Pulmonary artery endothelial cell (primary cell): ENCODE measurements around the gene SLC38A1. TPM values are rescaled to one million over a fixed set of nuclear protein-coding genes. Genes with fewer than 3 reads are reported as not detected.
A peak's percentile ranks its signal among the peaks of the same experiment; 100 is the strongest.
"Not testable (repeated sequence)": the region's sequence is repeated elsewhere in the genome, so short reads cannot be mapped to it uniquely, and the experiment has no call there.

ENCODE experiments used
- DNase-seq: peaks from one replicate; pipeline ENCODE4 v3.0.0-alpha.2; 2011; ENCODE audit warnings: low read depth, low spot score
- total RNA-seq: library from RNA; depleted of rRNA; stranded (reverse); fragments of >200 nt; gene quantifications from 2 replicates; pipeline ENCODE4 v1.2.3, GENCODE V29; 2014

Gene SLC38A1
- total RNA-seq, 1 donor from 2014 or later: 66.2 TPM

DNA sequence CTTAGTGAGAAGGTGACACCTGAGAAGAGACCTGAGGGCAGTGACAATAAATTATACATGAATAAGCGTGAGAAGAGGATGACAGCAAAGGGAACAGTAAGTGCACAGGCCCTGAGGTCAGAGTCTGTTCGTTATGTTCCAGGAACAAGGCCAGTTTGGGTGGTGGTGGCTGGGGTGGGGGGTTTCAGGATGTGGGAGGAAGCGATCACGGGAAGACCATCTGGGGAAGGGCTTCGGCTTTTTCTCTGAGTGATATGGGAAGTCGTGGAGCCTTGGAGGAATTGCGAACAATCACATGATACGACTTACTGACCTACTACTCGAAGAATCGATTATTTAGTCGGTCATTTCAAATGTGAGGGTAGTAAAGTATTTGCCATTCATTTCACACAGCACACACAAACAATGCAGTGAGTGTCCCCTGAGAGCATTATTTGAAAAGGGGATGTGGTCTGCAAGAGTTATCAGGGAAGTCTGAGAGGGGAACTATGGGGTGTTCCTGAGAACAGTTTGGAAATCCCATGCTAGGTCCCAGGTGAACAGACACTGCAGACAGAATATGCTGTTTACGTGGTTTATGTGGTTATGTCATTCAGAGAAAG, 94.7 kb downstream of the SLC38A1 start:
- no peak for DNase-seq

DNA sequence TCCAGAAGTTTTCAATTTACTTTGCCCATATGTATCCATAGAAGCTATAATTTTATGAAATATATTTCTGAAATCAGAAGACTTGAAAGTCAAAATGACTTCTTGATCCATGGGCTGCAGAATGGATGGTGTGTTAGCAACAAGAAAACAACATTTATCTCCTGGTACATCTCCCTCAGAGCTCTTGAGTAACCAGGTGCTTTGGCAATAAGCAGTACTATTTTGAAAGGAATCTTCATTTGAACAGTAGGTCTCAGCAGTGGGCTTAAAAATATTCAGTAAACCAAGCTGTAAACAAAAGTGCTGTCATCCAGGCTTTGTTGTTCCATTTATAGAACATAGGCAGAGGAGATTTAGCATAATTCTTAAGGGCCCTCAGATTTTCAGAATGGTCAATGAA, 100.4 kb downstream of the SLC38A1 start:
- DNase-seq: no peak

DNA sequence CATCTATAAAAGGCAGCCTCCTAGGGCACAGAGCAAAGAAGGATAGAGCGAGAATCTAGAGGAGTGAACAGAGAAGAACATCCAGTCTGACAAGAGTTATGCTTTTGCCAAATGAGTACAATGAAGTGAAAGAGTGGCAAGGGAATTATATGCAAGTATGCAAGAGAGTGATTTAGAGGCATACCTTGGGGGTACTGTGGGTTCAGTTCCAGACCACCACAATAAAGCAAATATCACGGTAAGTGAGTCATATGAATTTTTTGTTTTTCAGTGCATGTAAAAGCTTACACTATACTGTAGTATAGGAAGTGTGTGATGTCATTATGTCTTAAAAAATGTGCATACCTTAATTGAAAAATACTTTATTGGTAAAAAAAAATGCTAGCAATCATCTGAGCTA, 101.4 kb downstream of the SLC38A1 start:
- no peak for DNase-seq

DNA sequence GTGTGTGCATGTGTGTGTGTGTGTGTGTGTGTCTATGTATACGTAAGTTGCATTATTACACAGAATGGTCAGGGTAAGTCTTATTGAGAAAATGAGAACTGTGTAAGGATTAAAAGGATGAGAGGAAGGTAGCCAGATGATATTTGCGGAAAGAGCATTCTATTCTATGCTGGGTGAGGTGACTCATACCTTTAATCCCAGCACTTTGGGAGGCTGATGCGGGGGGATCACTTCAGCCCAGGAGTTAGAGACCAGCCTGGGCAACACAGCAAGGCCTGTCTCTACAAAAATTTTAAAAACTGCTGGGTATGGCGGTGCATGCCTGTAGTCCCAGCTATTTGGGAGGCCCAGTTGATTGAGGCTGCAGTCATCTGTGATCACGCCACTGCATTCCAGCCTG, 103.7 kb downstream of the SLC38A1 start:
- DNase-seq: no peak

DNA sequence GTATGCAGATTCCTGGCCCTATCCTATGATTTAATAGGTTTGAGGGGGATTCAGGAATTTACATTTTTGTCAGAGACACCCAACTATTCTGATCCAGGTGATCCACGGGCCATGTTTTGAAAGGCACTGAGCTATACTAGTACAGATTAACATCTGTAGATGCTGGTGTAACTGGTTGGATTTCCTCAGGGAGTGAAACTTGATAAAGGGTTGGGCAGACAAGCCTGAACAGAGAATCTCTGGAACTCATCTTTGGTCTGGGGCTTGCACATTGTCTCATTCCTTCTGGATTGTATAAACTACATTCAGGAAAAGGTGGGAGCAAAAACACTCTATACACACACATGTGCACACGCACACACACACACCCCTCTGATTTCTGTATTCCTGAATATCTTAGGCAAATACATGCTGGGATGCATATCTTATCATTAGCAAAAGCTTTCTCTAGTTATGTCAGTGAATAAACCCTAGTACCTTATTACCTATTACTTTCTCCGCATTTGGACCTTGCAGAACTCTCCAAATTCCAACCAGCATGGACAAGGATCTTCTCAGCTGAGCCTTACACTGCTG, 104.6 kb downstream of the SLC38A1 start:
- no peak for DNase-seq

DNA sequence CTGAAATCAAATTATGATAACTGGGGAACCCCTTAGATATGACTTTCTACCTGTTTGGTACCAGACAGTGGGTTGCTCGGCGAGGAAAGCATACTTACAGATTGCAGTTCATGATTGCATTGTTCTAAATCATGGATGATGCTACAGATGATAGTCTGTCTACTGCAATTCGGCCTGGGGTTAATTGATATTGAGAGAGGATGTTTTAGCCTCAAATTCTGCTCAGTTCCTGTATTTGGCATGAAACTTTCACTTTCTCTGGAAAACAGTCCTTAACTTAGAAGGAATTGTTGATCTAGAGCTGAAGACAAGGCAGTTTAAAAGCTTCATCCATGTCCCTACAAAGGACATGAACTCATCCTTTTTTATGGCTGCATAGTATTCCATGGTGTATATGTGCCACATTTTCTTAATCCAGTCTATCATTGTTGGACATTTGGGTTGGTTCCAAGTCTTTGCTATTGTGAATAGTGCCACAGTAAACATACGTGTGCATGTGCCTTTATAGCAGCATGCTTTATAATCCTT, 106.2 kb downstream of the SLC38A1 start:
- not testable (repeated sequence) for DNase-seq

DNA sequence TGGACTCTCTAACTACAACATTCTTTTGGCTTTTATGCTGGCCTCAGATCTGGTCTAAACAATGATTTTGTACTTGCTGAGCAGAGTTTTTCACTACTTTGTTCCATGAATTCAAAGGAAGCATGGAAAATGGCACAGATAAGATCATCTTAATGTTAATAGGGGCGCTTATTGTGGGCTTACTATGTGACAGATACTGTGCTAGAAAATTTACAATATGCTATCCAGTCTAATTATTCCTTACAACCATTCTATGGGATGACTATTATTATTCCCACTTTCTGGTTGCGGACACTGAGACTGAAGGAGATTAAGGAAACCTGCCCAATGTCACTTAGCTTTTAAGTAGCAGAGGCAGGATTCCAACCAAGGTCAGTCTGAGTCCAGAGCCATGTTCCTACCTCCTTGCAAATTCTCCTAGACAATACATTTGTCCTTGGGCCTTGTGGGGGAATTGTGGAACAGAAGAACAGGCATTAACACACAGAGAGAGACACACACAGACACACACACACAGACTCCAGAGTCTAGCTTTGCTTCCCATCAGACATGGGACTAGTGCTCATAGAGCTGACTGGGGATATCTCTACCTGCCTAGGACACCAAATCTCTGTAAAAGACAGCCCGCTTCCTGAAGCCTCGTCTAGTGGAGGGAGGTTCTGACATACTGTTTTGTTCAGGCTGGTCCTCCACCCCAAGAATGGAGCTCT, 107.7 kb downstream of the SLC38A1 start:
- DNase-seq: no peak

DNA sequence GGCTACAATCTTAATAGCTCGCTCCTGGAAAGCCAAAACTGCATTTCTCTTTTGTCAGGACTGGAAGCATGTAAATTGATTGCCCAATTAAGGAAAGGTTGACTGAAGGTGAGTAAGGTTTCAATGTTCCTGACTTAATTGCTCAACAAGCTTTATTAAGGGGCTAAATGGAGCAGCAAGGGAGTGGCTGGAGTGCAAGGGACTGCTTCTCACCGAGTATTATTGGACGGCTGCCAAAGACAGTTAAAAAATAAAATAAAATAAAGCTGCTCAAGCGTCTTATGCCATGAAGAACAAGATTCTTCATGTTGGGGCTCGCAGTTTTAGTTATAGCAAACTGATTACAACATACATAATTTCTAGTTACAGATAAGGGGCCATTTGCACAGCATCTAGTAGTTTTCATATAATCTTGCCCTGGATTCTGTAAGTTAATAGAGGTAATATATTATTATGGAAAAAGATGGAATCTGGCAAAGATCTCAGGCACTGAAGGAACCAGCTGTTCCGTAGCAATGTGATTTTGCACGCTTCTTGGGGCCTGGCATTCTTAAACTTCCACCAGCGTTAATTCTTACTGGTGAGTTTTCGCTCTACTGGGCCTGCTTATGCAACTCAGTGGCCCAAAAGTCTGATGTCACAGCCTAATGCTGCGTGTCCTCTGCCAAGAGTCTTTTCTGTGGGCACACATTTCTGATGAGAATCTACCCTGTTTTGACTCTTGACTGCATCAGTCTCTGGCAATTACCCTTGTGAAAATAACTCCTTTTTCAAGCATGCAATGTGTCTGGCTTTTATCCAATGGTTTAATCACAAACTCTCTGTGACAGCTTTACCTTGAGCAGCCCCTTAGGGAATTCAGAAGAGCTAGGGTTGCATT, 108.5 kb downstream of the SLC38A1 start:
- DNase-seq: no peak

DNA sequence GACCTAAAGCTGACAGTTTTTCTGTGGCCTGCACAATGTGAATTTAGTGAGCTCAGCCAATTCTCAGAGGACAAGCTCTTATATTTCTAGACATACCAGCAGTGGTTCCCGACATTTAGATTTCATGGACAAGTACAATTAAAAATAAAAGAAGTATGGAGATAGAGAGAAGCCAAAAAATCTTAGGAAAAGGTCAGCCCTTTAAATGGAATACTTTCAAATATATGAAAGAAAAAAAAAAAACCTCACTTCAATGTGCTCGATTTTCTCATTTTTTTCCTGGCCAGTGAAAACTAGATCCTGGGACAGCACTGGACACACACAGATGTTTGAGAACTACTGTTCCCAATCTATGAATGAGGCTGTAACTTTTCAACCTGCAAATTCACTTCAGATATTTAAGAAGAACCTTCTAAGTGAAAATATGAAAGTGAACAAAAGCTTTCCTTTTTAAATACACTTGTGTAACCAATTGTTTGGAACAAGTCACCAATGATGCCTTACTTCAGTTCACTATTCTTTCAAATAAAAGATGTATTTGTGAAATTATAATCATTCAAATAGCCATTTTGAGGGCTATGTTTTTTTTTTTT, 109.4 kb downstream of the SLC38A1 start:
- no peak for DNase-seq

DNA sequence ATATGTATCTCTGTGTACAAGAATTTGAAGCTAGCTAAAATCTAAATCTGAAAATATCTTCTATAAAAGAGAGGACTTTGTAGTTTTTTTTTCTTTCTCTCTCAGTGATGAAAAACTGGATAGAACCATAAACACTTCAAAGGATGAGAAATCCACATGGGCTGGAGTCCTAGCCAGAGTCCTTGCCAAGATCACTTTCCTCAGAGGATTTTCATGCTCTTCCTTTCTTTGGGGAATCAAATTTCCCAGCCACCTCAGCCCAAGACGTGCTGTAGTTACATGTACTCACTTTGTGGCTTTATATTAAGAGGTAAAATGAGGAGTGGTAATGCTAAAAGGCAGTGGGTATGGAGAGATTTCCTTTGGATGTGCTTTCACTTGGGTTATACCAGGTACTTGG, 110.3 kb downstream of the SLC38A1 start:
- DNase-seq: no peak

DNA sequence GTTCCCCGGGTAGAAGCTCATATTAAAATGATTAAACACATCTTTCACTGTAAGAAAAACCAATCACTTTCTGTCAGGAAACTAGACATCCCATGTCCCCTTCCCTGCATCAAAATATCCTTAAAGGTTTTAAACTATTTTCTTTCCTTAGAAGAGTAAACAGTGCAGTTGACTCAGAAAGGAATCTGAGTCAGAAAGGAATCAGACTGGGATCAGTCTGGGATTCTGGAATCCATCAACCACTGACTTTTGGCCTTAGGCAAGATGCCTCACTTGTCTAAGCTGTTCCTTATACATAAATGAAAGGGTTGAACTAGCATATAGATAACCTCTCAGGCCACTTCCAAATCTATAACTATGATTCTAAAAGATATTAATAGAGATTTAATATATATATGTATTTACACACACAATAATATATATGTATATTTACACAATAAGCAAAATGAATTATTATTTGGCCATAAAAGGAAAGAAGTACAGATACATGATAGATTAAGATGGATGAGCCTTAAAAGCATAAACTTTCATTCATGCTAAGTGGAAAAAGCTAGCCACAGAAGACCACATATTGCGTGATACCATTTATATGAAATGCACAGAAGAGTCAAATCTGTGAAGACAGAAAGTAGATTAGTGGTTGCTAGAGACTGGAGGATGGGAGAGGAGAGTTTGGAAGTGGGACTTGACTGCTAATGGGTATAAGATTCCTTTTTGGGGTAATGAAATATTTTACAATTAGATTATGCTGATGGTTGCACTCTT, 114.4 kb downstream of the SLC38A1 start:
- peak; percentile 27 for DNase-seq

DNA sequence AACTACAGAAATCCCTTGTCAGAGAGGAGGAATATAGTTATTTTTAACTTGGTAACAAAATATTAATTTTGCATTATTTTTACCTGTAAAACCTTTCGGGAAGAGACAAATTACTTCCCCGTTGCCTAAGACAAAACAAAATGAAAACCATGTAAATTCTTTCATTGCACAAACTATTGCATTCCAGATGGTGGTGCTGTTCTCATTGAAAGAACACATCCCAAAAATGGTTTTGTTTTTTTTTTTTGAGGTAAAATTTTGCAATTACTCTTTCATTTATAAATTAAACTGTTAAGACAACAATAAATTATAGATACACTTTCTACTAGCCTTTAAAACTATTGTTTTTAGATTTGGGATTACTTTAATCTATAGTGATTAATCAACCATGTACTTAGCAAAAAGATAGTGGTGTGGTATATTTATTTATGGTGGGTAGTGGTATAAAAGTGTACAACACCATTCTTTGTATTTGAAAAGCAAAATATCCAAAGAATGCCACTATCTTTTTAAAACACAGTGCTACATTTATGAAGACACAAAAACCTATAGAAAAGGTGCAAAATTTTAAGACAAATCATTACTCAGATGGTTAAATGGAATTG, 115.5 kb downstream of the SLC38A1 start:
- no peak for DNase-seq

DNA sequence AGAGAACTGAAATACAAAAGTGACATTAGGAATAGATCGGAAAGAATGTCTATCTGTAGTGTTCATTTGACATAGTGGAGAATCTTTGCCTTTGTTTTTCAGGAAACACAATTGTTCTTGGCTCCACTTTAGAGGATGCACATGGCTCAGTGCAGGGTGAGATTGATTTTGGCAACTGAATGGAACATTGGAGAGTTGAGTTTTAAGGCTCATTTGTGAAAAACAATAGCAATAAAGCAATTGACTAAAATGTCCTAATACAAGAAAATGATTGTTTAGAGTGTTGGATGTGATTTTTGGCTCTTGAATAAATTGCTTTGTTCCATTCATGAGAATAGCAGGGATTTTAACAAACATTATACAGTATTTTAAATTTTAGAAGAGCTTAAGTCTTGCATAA, 116.4 kb downstream of the SLC38A1 start:
- peak; percentile 52 for DNase-seq

DNA sequence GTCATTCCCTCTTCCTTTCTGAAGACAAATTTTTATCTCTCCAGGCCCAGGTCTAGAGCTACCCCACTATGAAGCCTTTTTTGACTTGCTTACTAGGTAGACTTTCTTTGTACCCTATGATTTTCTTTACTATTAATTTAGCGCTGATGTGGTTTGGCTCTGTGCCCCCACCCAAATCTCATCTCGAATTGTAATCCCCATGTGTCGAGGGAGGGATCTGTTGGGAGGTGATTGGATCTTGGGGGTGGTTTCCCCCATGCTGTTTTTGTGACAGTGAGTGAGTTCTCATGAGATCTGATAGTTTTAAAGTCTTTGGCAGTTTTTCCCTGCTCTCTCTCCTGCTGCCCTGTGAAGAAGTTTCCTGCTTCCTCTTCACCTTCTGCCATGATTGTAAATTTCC, 118.1 kb downstream of the SLC38A1 start:
- no peak for DNase-seq

DNA sequence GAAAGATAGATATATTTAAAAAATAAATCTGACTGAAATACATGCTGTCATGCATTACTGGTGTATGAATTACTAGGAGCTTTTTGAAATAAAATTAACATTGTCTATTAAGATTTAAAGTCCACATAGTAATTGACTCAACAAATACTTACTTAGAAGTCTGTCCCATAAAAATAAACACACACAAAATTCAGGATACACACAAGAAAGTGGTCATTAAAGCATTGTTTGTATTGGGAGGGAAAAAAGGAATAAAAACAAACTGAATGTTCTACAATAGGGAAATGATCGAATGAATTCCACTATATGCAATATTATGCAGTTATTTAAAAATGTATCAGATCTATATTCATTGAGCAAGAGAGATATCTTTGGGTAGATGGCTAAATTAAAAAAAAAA, 118.9 kb downstream of the SLC38A1 start:
- DNase-seq: no peak

DNA sequence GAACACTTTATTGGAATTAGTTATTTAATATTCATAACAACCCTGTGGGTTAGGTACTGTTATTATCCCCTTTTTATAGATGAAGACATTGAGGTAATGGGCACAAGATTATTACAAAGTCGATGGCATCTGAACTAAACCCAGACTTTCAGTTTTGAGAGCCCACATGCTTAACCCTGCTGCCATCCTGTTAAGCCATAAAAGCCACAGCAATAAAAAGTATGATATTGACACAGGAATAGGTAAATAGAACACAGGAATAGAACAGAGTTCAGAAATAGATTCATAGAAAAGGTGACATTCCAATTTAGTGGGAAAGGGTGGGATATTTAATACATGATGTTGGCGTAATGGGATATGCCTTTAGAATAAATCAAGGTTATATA, 119.8 kb downstream of the SLC38A1 start:
- no peak for DNase-seq

DNA sequence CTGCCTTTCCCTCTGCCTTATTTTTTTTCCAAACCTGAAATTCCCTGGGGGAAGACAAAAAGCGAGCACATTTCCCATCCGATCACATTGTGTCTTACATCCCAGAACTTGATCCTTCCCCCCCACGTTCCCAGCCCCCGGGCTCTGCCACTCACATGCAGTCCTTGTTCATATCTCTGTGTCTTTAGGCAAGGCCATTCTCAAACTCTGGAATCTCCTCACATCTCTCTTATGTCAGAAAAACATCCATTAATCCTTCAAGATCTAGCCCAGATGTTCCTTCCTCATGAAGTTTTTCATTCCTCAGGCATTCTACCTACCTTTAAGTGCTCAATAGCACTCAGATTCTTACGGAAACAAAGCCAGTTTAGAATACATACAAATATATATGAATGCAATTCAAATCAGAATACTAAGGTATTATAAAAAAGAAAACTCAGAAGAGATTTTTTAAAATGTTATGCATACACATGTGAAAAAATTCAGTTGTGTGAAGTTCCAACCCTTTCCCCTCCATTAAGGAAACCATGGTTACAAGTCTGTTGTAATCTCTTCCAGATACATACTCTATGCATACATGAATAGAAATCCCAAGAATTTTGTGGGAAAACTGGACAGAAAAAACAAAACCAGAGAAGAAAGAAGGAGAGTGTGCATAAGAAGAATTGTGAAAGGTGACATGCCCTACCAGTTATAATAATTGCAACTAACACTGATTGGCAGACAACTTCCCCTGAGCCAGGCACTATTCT, 120.3 kb downstream of the SLC38A1 start:
- DNase-seq: no peak

DNA sequence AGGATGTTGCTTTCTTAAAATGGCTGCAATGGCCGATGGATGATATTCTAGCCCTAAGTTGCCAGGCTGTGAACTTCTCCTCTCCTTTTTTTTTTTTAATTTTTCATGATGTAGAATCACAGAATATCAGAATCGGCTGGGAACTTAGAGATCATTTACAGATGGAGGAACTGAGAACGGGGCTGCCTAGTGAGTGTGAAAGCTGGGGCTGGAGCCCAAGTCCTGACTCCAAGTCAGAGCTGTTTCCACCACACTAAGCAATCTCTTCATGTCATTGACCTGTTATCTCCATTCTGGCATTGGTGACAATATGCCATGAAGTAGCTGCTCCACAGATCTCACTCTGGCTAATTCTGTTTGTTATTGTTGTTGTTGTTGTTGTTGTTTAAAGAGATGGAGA, 121.7 kb downstream of the SLC38A1 start:
- DNase-seq: no peak

DNA sequence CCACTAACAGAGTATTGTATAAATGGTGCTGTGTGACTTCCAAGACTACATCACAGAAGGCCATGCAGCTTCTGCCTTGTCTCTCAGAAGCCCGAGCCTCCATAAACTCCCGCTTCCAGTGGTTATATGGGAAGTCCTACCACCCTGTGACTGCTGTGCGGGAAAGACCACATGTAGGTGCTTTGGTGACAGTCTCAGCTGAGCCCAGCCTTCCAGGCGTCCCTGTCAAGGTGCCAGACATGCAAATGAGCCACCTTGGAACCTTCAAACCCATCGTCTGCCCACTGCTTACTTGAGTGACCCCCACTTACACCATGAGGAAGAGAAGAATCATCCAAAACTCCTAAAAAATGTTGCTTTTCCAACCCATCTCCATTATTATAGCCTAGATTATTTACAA, 123.0 kb downstream of the SLC38A1 start:
- no peak for DNase-seq

DNA sequence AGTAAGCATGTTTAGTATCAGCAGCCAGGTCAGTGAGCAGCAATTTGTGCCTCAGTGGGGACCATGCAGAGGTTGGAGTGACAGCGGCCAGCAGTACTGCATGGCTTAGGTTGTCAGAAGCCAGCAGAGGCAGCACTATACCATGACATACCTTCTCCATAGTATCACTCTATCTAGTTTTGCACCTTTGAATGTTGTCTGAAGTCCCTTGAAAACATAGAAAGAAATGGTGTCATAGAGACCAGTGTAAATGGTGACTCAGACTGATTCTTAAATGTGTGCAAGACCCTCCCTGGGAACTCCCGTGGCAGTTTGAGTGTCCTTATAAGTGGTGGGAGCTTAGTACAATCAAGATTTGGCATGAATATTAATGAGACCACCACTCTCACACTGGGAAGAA, 124.4 kb downstream of the SLC38A1 start:
- no peak for DNase-seq
